GM23248 (cell line): ENCODE data around the gene GYG2. TPM values are rescaled to one million over a fixed set of nuclear protein-coding genes. Genes with fewer than 3 reads are reported as not detected.

Source experiments
- DNase-seq: peaks from one replicate; pipeline ENCODE4 v3.0.0-alpha.2; 2015
- H2AFZ ChIP-seq: fragments of 200-600 bp; sonication (generic); 2 replicates; pipeline ENCODE4 v1.6.1; 2016; ENCODE audit warnings: antibody characterized with exemption
- H3F3A ChIP-seq: fragments of 200-600 bp; sonication (generic); 2 replicates; pipeline ENCODE4 v1.6.1; 2016; ENCODE audit warnings: mild to moderate bottlenecking, antibody characterized with exemption, mixed run types; ENCODE audit not compliant: insufficient read depth
- H3K27ac ChIP-seq: fragments of 200-600 bp; sonication (generic); 2 replicates; pipeline ENCODE4 v1.5.1; 2016; ENCODE audit warnings: mild to moderate bottlenecking
- H3K27me3 ChIP-seq: fragments of 200-600 bp; sonication (generic); replicated peaks from 2 replicates; pipeline ENCODE4 v1.6.1; 2016; ENCODE audit warnings: mild to moderate bottlenecking; ENCODE audit not compliant: insufficient read depth
- H3K36me3 ChIP-seq: fragments of 200-600 bp; sonication (generic); 2 replicates; pipeline ENCODE4 v1.6.1; 2016; ENCODE audit warnings: low read depth, mild to moderate bottlenecking
- H3K4me1 ChIP-seq: fragments of 200-600 bp; sonication (generic); 2 replicates; pipeline ENCODE4 v1.6.1; 2016; ENCODE audit warnings: mild to moderate bottlenecking; ENCODE audit not compliant: insufficient read depth
- H3K4me2 ChIP-seq: fragments of 200-600 bp; sonication (generic); one replicate; pipeline ENCODE4 v1.6.1; 2016; ENCODE audit warnings: mild to moderate bottlenecking; ENCODE audit not compliant: unreplicated experiment
- H3K4me3 ChIP-seq: fragments of 200-600 bp; sonication (generic); 2 replicates; pipeline ENCODE4 v1.5.1; 2016; ENCODE audit warnings: mild to moderate bottlenecking
- H3K79me2 ChIP-seq: fragments of 200-600 bp; sonication (generic); 2 replicates; pipeline ENCODE4 v1.6.1; 2016; ENCODE audit warnings: mild to moderate bottlenecking; ENCODE audit not compliant: insufficient read depth
- H3K9ac ChIP-seq: fragments of 200-600 bp; sonication (generic); 2 replicates; pipeline ENCODE4 v1.6.1; 2016; ENCODE audit warnings: mild to moderate bottlenecking
- H3K9me2 ChIP-seq: fragments of 200-600 bp; sonication (generic); 2 replicates; pipeline ENCODE4 v1.6.1; 2016; ENCODE audit warnings: mixed run types, mild to moderate bottlenecking, moderate library complexity; ENCODE audit not compliant: insufficient read depth
- H3K9me3 ChIP-seq: fragments of 200-600 bp; sonication (generic); one replicate; pipeline ENCODE4 v1.6.1; 2017; ENCODE audit warnings: low read depth
- H4K20me1 ChIP-seq: fragments of 200-600 bp; sonication (generic); 2 replicates; pipeline ENCODE4 v1.6.0; 2016; ENCODE audit not compliant: insufficient read depth
- EZH2 ChIP-seq: fragments of 200-600 bp; sonication (generic); IDR thresholded peaks from 2 replicates; pipeline ENCODE4 v1.6.1; 2018; ENCODE audit warnings: antibody characterized with exemption, mild to moderate bottlenecking; ENCODE audit not compliant: insufficient read depth, poor library complexity, severe bottlenecking
- EZH2phosphoT487 ChIP-seq: fragments of 200-600 bp; sonication (generic); IDR thresholded peaks from 2 replicates; pipeline ENCODE4 v1.6.1; 2018; ENCODE audit warnings: antibody characterized with exemption, moderate library complexity, mild to moderate bottlenecking, low read depth; ENCODE audit not compliant: insufficient read depth
- WGBS, 2 experiments: methylation state at CpG; one replicate each; pipeline ENCODE4 v1.1.6; 2015 to 2017; ENCODE audit warnings: low lambda C conversion rate in 2 of 2, low coverage in 1 of 2; ENCODE audit errors: missing lambda C conversion rate in 2 of 2; 5-methylcytosine and 5-hydroxymethylcytosine counted together
- in situ Hi-C: fragments of 300-500 bp; cut with MboI; formaldehyde crosslinking; loops from 2 replicates; pipeline ENCODE4 v1.15.0; 2020
- polyA plus RNA-seq: library from polyadenylated mRNA; unstranded; fragments of >200 nt; fragmentation: Nextera tagmentation; extraction: Ambion mirVana; gene quantifications from 2 replicates; pipeline ENCODE4 v1.2.1, GENCODE V29; 2016
- total RNA-seq: library from RNA; depleted of rRNA; stranded (reverse); fragments of >200 nt; shearing (Covaris generic); gene quantifications from 2 replicates; pipeline ENCODE4 v1.2.3, GENCODE V29; 2014

The GYG2 gene
- total and polyA plus RNA-seq, 2 experiments from 2014 or later = 0.43 to 0.86 TPM

DNA sequence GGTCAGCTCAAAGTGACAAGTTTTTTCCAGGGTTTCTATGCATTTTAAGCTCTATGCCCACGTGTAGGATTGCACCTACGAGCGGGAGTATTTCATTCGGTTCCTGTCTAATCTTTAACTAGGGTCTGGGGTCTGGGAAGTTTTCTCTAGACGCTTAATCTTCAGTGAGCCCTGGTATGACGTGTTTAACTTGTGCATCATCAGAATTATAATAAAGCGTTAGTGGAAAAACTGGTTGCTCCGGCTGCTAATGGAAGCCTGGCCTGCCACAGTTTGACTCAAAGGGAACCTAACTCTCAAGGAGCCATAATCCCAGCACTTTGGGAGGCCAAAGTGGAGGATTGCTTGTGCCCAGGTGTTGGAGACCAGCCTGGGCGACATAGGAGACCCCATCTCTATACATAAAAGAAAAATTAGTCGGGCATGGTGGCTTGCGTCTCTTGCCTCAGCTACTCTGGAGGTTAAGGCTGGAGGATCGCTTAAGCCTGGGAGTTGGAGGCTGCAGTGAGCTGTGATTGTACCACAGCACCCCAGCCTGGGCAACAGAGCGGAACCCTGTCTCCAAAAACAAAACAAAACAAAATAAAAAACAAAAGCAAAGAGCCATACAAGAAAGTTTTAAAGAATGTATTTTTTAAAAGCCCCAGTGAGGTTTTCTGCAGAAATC is 70.2 kb downstream of the GYG2 start:
- Histone ChIP-seq H3K9ac (no peak overlapping the region), H2AFZ (no peak overlapping the region)
- in situ Hi-C loops = no loop called here

DNA sequence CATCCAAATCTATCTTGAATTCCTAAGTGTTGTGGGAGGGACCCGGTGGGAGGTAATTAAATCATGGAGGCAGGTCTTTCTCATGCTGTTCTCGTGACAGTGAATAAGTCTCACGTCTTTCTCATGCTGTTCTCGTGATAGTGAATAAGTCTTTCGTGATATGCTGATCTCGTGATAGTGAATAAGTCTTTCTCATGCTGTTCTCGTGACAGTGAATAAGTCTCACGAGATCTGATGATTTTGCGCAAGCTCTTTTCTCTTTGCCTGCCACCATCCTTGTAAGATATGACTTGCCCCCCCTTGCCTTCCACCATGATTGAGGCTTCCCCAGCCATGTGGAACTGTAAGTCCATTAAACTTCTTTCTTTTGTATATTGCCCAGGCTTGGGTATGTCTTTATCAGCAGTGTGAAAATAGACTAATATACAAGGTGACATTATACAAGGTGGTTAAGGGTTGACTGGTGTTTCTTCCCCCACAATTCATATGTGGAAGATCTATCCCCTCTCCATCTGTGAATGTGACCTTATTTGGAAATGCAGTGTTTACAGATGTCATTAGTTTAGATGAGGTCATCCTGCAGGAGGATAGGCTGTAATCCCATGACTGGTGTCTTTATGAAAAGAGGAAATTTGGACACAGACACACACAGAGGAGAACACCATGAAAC is 72.8 kb downstream of the GYG2 start:
- 45 to 65% methylated on average over 4 to 9 of the region's 9 CpGs for WGBS, 2 experiments
- DNase-seq = no peak
- Histone ChIP-seq H3K4me1 (no peaks in the 10 kb centered on the region), H3K4me2 (no peak overlapping the region), H3K79me2 (no peaks in the 10 kb centered on the region), H3K36me3 (no peaks in the 10 kb centered on the region), H4K20me1 (no peaks in the 10 kb centered on the region), H3F3A (no peaks in the 10 kb centered on the region), H3K9ac (no peak overlapping the region), H3K9me2 (no peaks in the 10 kb centered on the region), H3K4me3 (no peak overlapping the region), H2AFZ (no peak overlapping the region), H3K27me3 (no peaks in the 10 kb centered on the region), H3K9me3 (no peaks in the 10 kb centered on the region), H3K27ac (no peak overlapping the region)
- in situ Hi-C loops = no loop called here
- no peak for TF ChIP-seq EZH2phosphoT487

More for the DNA sequence above, 70.2 kb downstream of the GYG2 start:
- Histone ChIP-seq H3K4me2 (no peak overlapping the region), H3K79me2 (no peaks in the 10 kb centered on the region), H3K27ac (no peak overlapping the region), H3F3A (no peaks in the 10 kb centered on the region), H3K9me2 (no peaks in the 10 kb centered on the region), H3K4me3 (no peak overlapping the region), H3K27me3 (no peaks in the 10 kb centered on the region), H3K36me3 (no peaks in the 10 kb centered on the region), H3K9me3 (no peaks in the 10 kb centered on the region), H3K4me1 (no peaks in the 10 kb centered on the region), H4K20me1 (no peaks in the 10 kb centered on the region)
- TF ChIP-seq EZH2 (no peak), EZH2phosphoT487 (no peak)
- DNase-seq = no peak
- 56 to 63% methylated on average over 13 of the region's 13 CpGs for WGBS, 2 experiments

DNA sequence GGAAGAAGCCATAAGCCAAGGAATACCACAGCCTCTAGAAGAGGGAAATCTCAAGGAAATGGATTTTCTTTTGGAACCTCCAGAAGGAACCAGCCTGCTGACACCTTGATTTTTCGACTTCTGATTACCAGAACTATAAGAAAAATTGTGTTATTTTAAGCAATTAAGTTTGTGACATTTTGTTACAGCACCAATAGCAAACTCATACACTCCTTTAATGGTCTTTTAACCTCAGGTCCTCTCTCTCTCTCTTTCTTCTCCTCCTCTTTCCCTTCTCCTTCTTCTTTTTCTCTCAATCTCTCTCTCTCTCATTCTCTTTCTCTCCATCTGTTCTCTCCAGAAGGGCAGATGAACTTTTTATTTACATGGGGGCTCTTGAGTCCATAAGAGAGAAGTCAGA is 74.1 kb downstream of the GYG2 start:
- 79 to 83% methylated on average over 1 of the region's 1 CpG for WGBS, 2 experiments
- TF ChIP-seq EZH2 (no peak), EZH2phosphoT487 (no peak)

DNA sequence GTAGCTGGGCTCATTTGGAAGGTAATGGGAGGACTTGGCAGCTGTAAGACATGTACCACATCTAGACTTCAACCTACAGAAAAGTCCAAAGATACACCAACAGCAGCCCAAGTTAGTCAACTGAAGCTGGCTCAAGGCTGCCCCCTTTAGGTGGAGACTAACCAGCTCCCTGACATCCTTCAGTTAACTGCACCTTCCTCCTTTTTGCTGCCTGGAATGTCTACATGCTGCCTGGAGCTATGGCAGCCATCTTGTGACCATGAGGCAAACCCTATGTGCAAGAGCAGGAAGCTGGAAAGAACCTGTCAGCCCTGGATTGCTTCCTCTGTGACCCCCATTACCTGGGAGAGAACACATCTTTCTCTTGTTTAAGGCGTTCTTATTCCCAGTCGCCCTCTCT is 74.6 kb downstream of the GYG2 start:
- Histone ChIP-seq H3K27ac (no peak overlapping the region), H3K4me2 (no peak overlapping the region), H3K4me3 (no peak overlapping the region), H3F3A (no peaks in the 10 kb centered on the region), H3K4me1 (no peaks in the 10 kb centered on the region), H4K20me1 (no peaks in the 10 kb centered on the region), H3K79me2 (no peaks in the 10 kb centered on the region), H3K36me3 (no peaks in the 10 kb centered on the region), H3K9me2 (no peaks in the 10 kb centered on the region), H3K9ac (no peak overlapping the region), H3K9me3 (no peaks in the 10 kb centered on the region), H2AFZ (no peak overlapping the region), H3K27me3 (no peaks in the 10 kb centered on the region)
- TF ChIP-seq EZH2 (no peak), EZH2phosphoT487 (no peak)
- DNase-seq = no peak
- in situ Hi-C loops = no loop called here
- 94 to 100% methylated on average over 2 of the region's 2 CpGs for WGBS, 2 experiments

More for the DNA sequence above, 74.1 kb downstream of the GYG2 start:
- Histone ChIP-seq H3K4me2 (no peak overlapping the region), H3K9ac (no peak overlapping the region), H3K36me3 (no peaks in the 10 kb centered on the region), H3F3A (no peaks in the 10 kb centered on the region), H4K20me1 (no peaks in the 10 kb centered on the region), H3K27ac (no peak overlapping the region), H3K4me3 (no peak overlapping the region), H3K9me2 (no peaks in the 10 kb centered on the region), H3K27me3 (no peaks in the 10 kb centered on the region), H3K9me3 (no peaks in the 10 kb centered on the region), H3K4me1 (no peaks in the 10 kb centered on the region), H3K79me2 (no peaks in the 10 kb centered on the region), H2AFZ (no peak overlapping the region)
- in situ Hi-C loops = no loop called here
- no peak for DNase-seq
